Endothelial cell of umbilical vein (primary cell): Measurements from ENCODE around the gene TSPEAR. TPM values are rescaled to one million over a fixed set of nuclear protein-coding genes. Genes with fewer than 3 reads are reported as not detected.

Experiments
- BruUV-seq: library from RNA; stranded (reverse); fragments of 400-500 nt; replicated peaks from 2 replicates; lab custom pipeline; 2021; lab: Mats Ljungman, UMichigan
- CTCF ChIA-PET: fragments of 300-600, 350-600 bp; sonication (Branson Sonifier 250); formaldehyde crosslinking; loops from one replicate; lab custom pipeline; 2021; ENCODE audit warnings: antibody characterized with exemption, inconsistent platforms; lab: Charles Lee
- POLR2A ChIA-PET: fragments of 300-600, 350-600 bp; sonication (Branson Sonifier 250); formaldehyde crosslinking; loops from one replicate; lab custom pipeline; 2021; ENCODE audit warnings: antibody characterized with exemption, inconsistent platforms; lab: Charles Lee
- DNase-seq: peaks from one replicate; pipeline ENCODE4 v3.0.0-alpha.2; 2011; ENCODE audit warnings: low read depth, low spot score
- FAIRE-seq: peaks from 2 replicates; lab custom pipeline; 2011; peaks lifted over from hg19 to GRCh38; lab: Jason Lieb, UNC
- H2AFZ ChIP-seq: 2 replicates; pipeline ENCODE4 v1.6.0; 2012; ENCODE audit warnings: low read depth, low read length, control low read depth, inconsistent platforms
- H3K27ac ChIP-seq: 2 replicates; pipeline ENCODE4 v1.5.1; 2011; ENCODE audit warnings: low read depth, mild to moderate bottlenecking, control low read depth, low read length, moderate library complexity; ENCODE audit not compliant: insufficient read depth
- H3K27me3 ChIP-seq, 2 experiments: 2 replicates each; pipeline versions ENCODE4 v1.6.0 to v1.6.1; 2011; ENCODE audit warnings: low read length in 2 of 2, mixed read lengths in 1 of 2; ENCODE audit not compliant: control insufficient read depth in 2 of 2, insufficient read depth in 2 of 2
- H3K36me3 ChIP-seq, 2 experiments: 2 replicates in 1 of 2; 3 replicates in 1 of 2; pipeline ENCODE4 v1.5.1; 2011; ENCODE audit warnings: low read length in 2 of 2, mild to moderate bottlenecking in 1 of 2, moderate library complexity in 1 of 2; ENCODE audit not compliant: control insufficient read depth in 2 of 2, insufficient read depth in 2 of 2; ENCODE audit errors: extremely low read depth in 1 of 2
- H3K4me1 ChIP-seq: 3 replicates; pipeline ENCODE4 v1.5.1; 2011; ENCODE audit warnings: mild to moderate bottlenecking, low read length; ENCODE audit not compliant: control insufficient read depth, insufficient read depth; ENCODE audit errors: extremely low read depth
- H3K4me2 ChIP-seq: 2 replicates; pipeline ENCODE4 v1.6.1; 2011; ENCODE audit warnings: low read length, control low read depth, mixed read lengths; ENCODE audit not compliant: insufficient read depth
- H3K4me3 ChIP-seq, 3 experiments: fragments of 200-600 bp in 1 of 3; sonication (generic), shearing (Covaris generic) in 1 of 3; replicated peaks in 1 of 3; 2 replicates each; pipeline ENCODE4 v1.5.1; 2011 to 2016; ENCODE audit warnings: control low read depth in 3 of 3, low read length in 3 of 3, mild to moderate bottlenecking in 2 of 3, inconsistent platforms in 1 of 3, low read depth in 1 of 3, moderate library complexity in 1 of 3; ENCODE audit not compliant: insufficient read depth in 1 of 3
- H3K79me2 ChIP-seq: 2 replicates; pipeline ENCODE4 v1.6.0; 2012; ENCODE audit warnings: low read length, inconsistent platforms; ENCODE audit not compliant: control insufficient read depth, insufficient read depth
- H3K9ac ChIP-seq: replicated peaks from 2 replicates; pipeline ENCODE3; 2011; ENCODE audit warnings: low read length, control low read depth; ENCODE audit not compliant: insufficient read depth; ENCODE audit errors: extremely low read depth
- H3K9me1 ChIP-seq: replicated peaks from 3 replicates; pipeline ENCODE4 v1.6.0; 2011; ENCODE audit warnings: mild to moderate bottlenecking, low read length; ENCODE audit not compliant: control insufficient read depth, insufficient read depth; ENCODE audit errors: extremely low read depth
- H3K9me3 ChIP-seq: replicated peaks from 2 replicates; pipeline ENCODE4 v1.5.1; 2012; ENCODE audit warnings: low read length, inconsistent platforms; ENCODE audit not compliant: control insufficient read depth, insufficient read depth
- H4K20me1 ChIP-seq: replicated peaks from 2 replicates; pipeline ENCODE3; 2011; ENCODE audit warnings: mild to moderate bottlenecking, low read length; ENCODE audit not compliant: control insufficient read depth, insufficient read depth; ENCODE audit errors: extremely low read depth
- CTCF ChIP-seq, 2 donors: IDR thresholded peaks; 1 replicate in 1 of 2; 2 replicates in 1 of 2; pipeline ENCODE4 v1.5.1; 2011; ENCODE audit warnings: low read length in 2 of 2, mild to moderate bottlenecking in 2 of 2, moderate library complexity in 2 of 2, control low read depth in 1 of 2, inconsistent platforms in 1 of 2, low read depth in 1 of 2; ENCODE audit not compliant: insufficient read depth in 1 of 2; ENCODE audit errors: extremely low read depth in 1 of 2
- EZH2 ChIP-seq: IDR thresholded peaks from 2 replicates; pipeline ENCODE4 v1.6.1; 2012; ENCODE audit warnings: borderline replicate concordance, low read depth, mild to moderate bottlenecking, moderate library complexity, low read length, inconsistent platforms; ENCODE audit not compliant: severe bottlenecking
- FOS ChIP-seq: IDR thresholded peaks from 2 replicates; pipeline ENCODE4 v1.6.1; 2011; ENCODE audit warnings: mild to moderate bottlenecking, low read length, moderate library complexity, borderline replicate concordance; ENCODE audit not compliant: insufficient read depth
- GATA2 ChIP-seq: IDR thresholded peaks from 2 replicates; pipeline ENCODE4 v1.7.0; 2011; ENCODE audit warnings: low read depth, mild to moderate bottlenecking, moderate library complexity, mixed read lengths, low read length; ENCODE audit not compliant: insufficient read length, insufficient read depth
- JUN ChIP-seq: IDR thresholded peaks from 2 replicates; pipeline ENCODE4 v1.6.1; 2011; ENCODE audit warnings: borderline replicate concordance, low read depth; ENCODE audit not compliant: insufficient read length, insufficient read depth
- MAX ChIP-seq: IDR thresholded peaks from 2 replicates; pipeline ENCODE4 v1.6.1; 2011; ENCODE audit not compliant: insufficient read depth, insufficient read length
- MYC ChIP-seq: IDR thresholded peaks from one replicate; pipeline ENCODE4 v1.6.1; 2011; ENCODE audit warnings: mild to moderate bottlenecking, low read depth, low read length
- POLR2A ChIP-seq: IDR thresholded peaks from 2 replicates; pipeline ENCODE4 v1.6.1; 2012; ENCODE audit warnings: low read depth, mild to moderate bottlenecking, control low read depth, low read length
- POLR2AphosphoS5 ChIP-seq: IDR thresholded peaks from 2 replicates; pipeline ENCODE4 v1.6.1; 2012; ENCODE audit warnings: low read depth, mild to moderate bottlenecking, control low read depth, low read length, moderate library complexity; ENCODE audit not compliant: insufficient read depth
- dilution Hi-C: fragments of 300-500 bp; cut with MboI; formaldehyde crosslinking; loops from one replicate; pipeline ENCODE4 v1.15.0; 2019; ENCODE audit warnings: low sequenced_read_pairs; ENCODE audit not compliant: extremely low pct_ligation_motif_present
- intact Hi-C: fragments of 100-400 bp; cut with micrococcal nuclease; formaldehyde crosslinking; loops from one replicate; pipeline ENCODE4 v1.10.0; 2022
- polyA plus RNA-seq, 4 experiments: library from polyadenylated mRNA; depleted of rRNA in 3 of 4; stranded (reverse) in 3 of 4; unstranded in 1 of 4; fragments of >200 nt; gene quantifications; 2 replicates each; pipeline versions ENCODE4 v1.2.1 to v1.2.3, GENCODE V29; 2011 to 2012; ENCODE audit warnings: missing spikeins in 1 of 4
- total RNA-seq: library from RNA; stranded (reverse); gene quantifications from 2 replicates; pipeline ENCODE4 v1.2.3, GENCODE V29; 2021

The TSPEAR gene
- total and polyA plus RNA-seq, 2 donors (not counting 3 experiments of a cell fraction or from before 2014, with no cell fraction given): 0.01 TPM; not detected in 1

- no TSS peak for BruUV-seq
- FAIRE-seq: no peak
Observed at GRCh38 chr21:44537930-44538911, 173.2 kb downstream of the TSPEAR start.

More at GRCh38 chr21:44537930-44538911, 173.2 kb downstream of the TSPEAR start:
- peaks cover 0 to 10% of the 10 kb centered on the region in 2 experiments for H3K27me3 ChIP-seq
- no peaks in the 10 kb centered on the region for H3K9me3 ChIP-seq
- ChIA-PET POLR2A (no interaction called here), CTCF (interaction anchor here (1.3 kb wide), 1 partner anchor 28 kb away, joined by 5 read pairs; no protein-coding TSS in a partner anchor)
- H2AFZ ChIP-seq: no peak overlapping the region
- no peak overlapping the region for H3K9ac ChIP-seq
- TF ChIP-seq POLR2AphosphoS5 (no peak), EZH2 (no peak), MAX (no peak), JUN (no peak), GATA2 (no peak), POLR2A (no peak), FOS (no peak), MYC (no peak), CTCF (IDR thresholded peaks at IDR 0.05; ENCODE audit: extremely low read depth in 1 of 2, insufficient read depth in 1 of 2, low read depth in 1 of 2, low read length in 2 of 2) (no peak)
- H3K4me2 ChIP-seq: no peak overlapping the region
- H3K27ac ChIP-seq: no peak overlapping the region
- H3K4me1 ChIP-seq: no peaks in the 10 kb centered on the region
- dilution Hi-C loops (no loop called here), intact Hi-C loops (no loop called here)
- no peaks in the 10 kb centered on the region for H3K9me1 ChIP-seq
- H3K79me2 ChIP-seq: no peaks in the 10 kb centered on the region
- H3K4me3 ChIP-seq: no peak overlapping the region
- DNase-seq: no peak
- H4K20me1 ChIP-seq: no peaks in the 10 kb centered on the region
- H3K36me3 ChIP-seq: no peaks in the 10 kb centered on the region
